ENCODE data around the gene EEF1E1. TPM values are rescaled to one million over a fixed set of nuclear protein-coding genes. Genes with fewer than 3 reads are reported as not detected.

The EEF1E1 gene
- total and polyA plus RNA-seq, 5 donors, result 12.9 to 26.3 (median 13.9) TPM

DNA sequence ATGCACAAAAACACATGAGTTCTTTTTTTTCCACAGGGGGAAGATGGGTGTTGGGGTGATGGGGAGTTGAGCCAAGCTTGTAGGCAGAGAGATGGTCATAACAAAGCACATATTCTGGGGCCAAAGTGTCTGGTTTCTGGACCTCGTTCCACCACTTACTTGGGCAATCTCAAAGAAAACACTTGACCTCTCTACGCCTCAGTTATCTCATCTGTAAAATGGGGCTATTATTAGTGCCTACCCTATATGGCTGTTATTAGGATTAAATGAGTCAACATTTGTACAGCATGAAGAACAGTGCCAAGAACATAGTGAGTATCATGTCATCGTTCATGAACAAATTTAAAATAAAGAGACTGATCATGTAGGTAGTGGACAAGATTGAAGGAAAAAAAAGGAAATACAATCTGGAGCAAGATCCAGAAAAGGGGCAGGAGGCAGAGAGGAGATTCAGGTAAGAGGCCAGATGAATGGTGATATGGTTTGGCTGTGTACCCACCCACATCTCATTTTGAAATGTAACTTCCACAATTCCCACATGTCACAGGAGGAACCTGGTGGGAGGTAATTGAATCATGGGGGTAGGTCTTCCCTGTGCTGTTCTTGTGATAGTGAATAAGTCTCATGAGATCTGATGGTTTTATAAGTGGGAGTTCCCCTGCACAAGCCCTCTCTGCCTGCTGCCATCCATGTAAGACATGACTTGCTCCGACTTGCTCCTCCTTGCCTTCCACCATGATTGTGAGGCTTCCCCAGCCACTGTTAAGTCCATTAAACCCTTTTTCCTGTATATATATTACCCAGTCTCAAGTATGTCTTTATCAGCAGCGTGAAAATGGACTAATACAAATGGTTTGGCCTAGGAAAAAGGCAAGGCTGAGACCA is 14.2 kb downstream of the EEF1E1 start:
- Histone ChIP-seq H3K27ac (ENCODE audit: low read length) (no peak overlapping the region), H3K9me3 (ENCODE audit: control insufficient read depth, low read length) (no peaks in the 10 kb centered on the region), H3K4me1 (ENCODE audit: control insufficient read depth, insufficient read depth, low read length) (no peaks in the 10 kb centered on the region), H3K27me3 (ENCODE audit: control insufficient read depth, insufficient read depth) (no peaks in the 10 kb centered on the region), H3K4me3 (ENCODE audit: low read length) (no peak overlapping the region)
- intact Hi-C loops (cut with DNase I), result no loop called here
- 94% methylated on average over 5 of the region's 5 CpGs for WGBS
- DNase-seq (no peak), ATAC-seq (no peak)

DNA sequence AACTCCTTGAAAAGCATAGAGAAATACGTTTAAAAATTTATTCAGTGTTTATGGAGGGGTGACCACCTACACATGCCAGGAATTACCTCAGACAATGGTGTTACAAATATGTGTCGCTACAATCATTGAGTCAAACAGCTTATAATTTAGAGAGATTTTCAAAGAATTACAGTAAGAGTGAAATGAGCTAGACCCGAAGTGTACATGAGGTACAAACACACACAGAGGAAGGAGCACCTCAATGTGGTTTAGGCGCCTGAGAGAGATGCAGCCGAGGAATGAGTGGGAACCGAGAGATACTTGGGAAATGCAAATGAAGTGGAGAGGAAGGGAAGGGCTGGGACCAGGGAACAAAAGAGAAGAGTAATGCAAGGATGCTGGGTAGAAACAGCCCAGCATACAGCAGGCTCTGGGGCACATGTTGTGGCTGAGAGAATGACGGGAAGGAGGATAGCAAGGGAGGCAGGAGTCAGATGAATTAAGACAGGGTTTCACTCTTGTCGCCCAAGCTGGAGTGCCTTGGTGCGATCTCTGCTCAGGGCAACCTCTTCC is 15.5 kb downstream of the EEF1E1 start:
- WGBS, result 90% methylated on average over 9 of the region's 9 CpGs
- Histone ChIP-seq H3K27ac (ENCODE audit: low read length) (no peak overlapping the region), H3K27me3 (ENCODE audit: control insufficient read depth, insufficient read depth) (no peaks in the 10 kb centered on the region), H3K9me3 (ENCODE audit: control insufficient read depth, low read length) (no peaks in the 10 kb centered on the region), H3K4me3 (ENCODE audit: low read length) (no peak overlapping the region), H3K4me1 (ENCODE audit: control insufficient read depth, insufficient read depth, low read length) (no peaks in the 10 kb centered on the region)
- intact Hi-C loops (cut with DNase I), result no loop called here
- ATAC-seq (no peak), DNase-seq (no peak)

DNA sequence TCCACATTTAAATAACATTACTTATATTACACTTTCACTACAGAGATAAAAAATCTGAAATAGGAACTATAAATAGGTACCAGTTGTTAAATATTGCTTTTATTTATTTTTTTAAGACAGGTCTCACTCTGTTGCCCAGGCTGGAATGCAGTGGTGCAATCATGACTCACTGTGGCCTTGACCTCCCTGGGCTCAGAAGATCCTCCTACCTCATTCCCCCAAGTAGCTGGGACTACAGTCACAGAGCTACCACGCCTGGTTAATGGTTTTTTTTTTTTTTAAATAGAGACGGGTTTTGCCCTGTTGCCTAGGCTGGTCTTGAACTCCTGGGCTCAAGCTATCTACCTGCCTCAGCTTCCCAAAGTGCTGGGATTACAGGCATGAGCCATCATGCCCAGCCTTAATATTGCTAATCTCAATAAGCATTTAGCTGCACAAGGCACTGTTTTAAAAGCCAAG is 17.3 kb downstream of the EEF1E1 start:
- no peak overlapping the region for H3K4me3 ChIP-seq (ENCODE audit: low read length)
- intact Hi-C loops (cut with DNase I), result no loop called here
- ATAC-seq, result peak; percentile 55 to 57
- H3K27ac ChIP-seq (ENCODE audit: low read length), result no peak overlapping the region
- H3K27me3 ChIP-seq (ENCODE audit: control insufficient read depth, insufficient read depth), result no peaks in the 10 kb centered on the region
- WGBS, result 66% methylated on average over 2 of the region's 2 CpGs
- peak in 2 of 3 donors; percentile 31 to 33 for DNase-seq
- H3K9me3 ChIP-seq (ENCODE audit: control insufficient read depth, low read length), result no peaks in the 10 kb centered on the region
- no peaks in the 10 kb centered on the region for H3K4me1 ChIP-seq (ENCODE audit: control insufficient read depth, insufficient read depth, low read length)

GRCh38 chr6:8084586-8084985 is 17.8 kb downstream of the EEF1E1 start:
- Histone ChIP-seq H3K4me3 (ENCODE audit: low read length) (no peak overlapping the region), H3K27me3 (ENCODE audit: control insufficient read depth, insufficient read depth) (no peaks in the 10 kb centered on the region), H3K27ac (ENCODE audit: low read length) (no peak overlapping the region), H3K4me1 (ENCODE audit: control insufficient read depth, insufficient read depth, low read length) (no peaks in the 10 kb centered on the region), H3K9me3 (ENCODE audit: control insufficient read depth, low read length) (no peaks in the 10 kb centered on the region)
- WGBS, result 66% methylated on average over 4 of the region's 4 CpGs
- no peak for ATAC-seq
- no peak for DNase-seq
- intact Hi-C loops (cut with DNase I), result no loop called here

DNA sequence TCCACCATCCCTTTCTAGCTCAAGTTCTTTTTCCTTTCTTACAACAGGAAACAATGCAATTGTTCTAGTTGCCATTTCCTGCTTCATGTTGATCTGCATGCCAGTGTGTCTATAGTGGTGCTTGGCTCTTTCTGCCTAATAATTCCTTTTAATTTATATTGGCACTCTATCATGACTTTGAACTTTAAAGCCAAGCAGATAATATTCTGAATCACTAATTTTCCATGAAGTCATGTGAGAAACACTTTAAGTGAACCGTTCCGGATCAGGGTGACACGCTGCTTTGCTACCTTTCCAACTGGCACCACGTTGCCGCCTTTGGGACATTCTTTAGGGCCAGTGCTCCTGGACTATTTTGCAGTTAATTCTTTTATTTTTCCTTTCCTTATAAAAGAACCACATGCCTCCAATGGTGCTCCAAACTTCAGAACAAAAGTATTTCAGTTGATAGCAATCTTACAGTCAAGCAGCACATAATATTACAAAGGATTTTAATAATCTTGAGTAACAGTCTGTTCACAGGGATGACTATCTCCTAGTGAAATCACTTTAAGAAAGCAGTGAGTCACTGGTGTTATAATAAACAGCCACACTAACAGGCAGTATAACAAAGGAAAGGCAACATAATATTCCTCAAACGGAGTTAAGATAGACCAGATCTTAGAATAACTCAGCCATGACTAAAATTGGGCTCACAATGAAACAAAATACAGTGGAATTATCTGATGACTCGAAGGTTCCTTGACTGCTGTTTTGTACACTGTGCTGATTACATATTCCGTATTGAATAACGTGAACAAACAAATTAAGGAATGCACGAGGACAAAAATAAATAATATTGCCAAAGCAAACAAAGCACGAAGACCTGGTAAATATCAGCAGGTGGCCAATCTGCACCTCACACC is 19.1 kb downstream of the EEF1E1 start:
- intact Hi-C loops (cut with DNase I), result no loop called here
- ATAC-seq (peak; percentile 59 to 87), DNase-seq (peak in 2 of 3 donors; percentile 28 to 43)
- H3K4me1 ChIP-seq (ENCODE audit: control insufficient read depth, insufficient read depth, low read length), result no peaks in the 10 kb centered on the region
- H3K27me3 ChIP-seq (ENCODE audit: control insufficient read depth, insufficient read depth), result no peaks in the 10 kb centered on the region
- H3K27ac ChIP-seq (ENCODE audit: low read length), result no peak overlapping the region
- no peak overlapping the region for H3K4me3 ChIP-seq (ENCODE audit: low read length)
- no peaks in the 10 kb centered on the region for H3K9me3 ChIP-seq (ENCODE audit: control insufficient read depth, low read length)
- 54% methylated on average over 11 of the region's 11 CpGs for WGBS

DNA sequence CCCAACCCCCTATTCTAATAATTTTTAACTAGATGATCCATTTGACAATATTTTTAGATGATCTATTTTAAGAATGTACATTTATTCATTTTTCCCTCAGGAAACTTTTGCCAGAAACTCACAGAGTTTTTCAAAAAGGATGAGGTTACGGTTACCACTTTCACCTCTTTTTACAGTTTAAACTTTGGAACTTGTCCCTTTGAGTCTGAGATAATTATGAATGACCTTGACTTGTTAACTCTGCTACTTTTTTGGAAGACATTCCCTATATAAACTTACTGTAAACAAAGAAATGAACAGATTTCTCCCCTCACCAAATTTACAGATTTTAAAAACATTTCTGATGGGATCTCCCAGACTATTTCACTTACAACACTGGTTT is 19.8 kb downstream of the EEF1E1 start:
- H3K27ac ChIP-seq (ENCODE audit: low read length), result no peak overlapping the region
- WGBS, result 90% methylated on average over 1 of the region's 1 CpG
- DNase-seq, result no peak
- no peaks in the 10 kb centered on the region for H3K27me3 ChIP-seq (ENCODE audit: control insufficient read depth, insufficient read depth)
- H3K4me1 ChIP-seq (ENCODE audit: control insufficient read depth, insufficient read depth, low read length), result no peaks in the 10 kb centered on the region
- no peaks in the 10 kb centered on the region for H3K9me3 ChIP-seq (ENCODE audit: control insufficient read depth, low read length)
- ATAC-seq, result no peak
- H3K4me3 ChIP-seq (ENCODE audit: low read length), result no peak overlapping the region
- intact Hi-C loops (cut with DNase I), result no loop called here

GRCh38 chr6:8080362-8081151 is 21.8 kb downstream of the EEF1E1 start:
- peak in 1 of 2 donors; percentile 64 for ATAC-seq
- Histone ChIP-seq H3K9me3 (ENCODE audit: control insufficient read depth, low read length) (no peaks in the 10 kb centered on the region), H3K27ac (ENCODE audit: low read length) (no peak overlapping the region), H3K27me3 (ENCODE audit: control insufficient read depth, insufficient read depth) (no peaks in the 10 kb centered on the region), H3K4me1 (ENCODE audit: control insufficient read depth, insufficient read depth, low read length) (no peaks in the 10 kb centered on the region), H3K4me3 (ENCODE audit: low read length) (no peak overlapping the region)
- WGBS, result 82% methylated on average over 4 of the region's 4 CpGs
- no peak for DNase-seq
- intact Hi-C loops (cut with DNase I), result no loop called here

GRCh38 chr6:8079126-8079525 is 23.2 kb downstream of the EEF1E1 start:
- intact Hi-C loops (cut with DNase I), result no loop called here

DNA sequence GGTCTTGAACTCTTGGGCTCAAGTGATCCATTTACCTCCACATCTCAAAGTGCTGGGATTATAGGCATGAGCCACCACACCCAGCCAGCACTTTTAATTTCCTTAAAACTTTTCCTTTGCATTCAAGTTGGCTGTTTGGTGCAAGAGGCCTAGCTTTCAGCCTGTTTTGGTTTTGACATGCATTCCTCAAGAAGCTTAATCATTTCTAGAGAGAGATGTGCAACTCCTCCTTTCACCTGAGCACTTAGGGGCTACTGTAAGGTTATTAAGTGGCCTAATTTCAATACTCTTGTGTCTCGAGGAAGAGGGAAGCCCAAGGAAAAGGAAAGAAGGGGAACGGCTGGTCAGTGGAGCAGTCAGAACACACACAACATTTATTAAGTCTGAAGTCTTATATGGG is 24.4 kb downstream of the EEF1E1 start:
- WGBS, result 90% methylated on average over 2 of the region's 2 CpGs

More at GRCh38 chr6:8079126-8079525, 23.2 kb downstream of the EEF1E1 start:
- H3K4me1 ChIP-seq (ENCODE audit: control insufficient read depth, insufficient read depth, low read length), result no peaks in the 10 kb centered on the region
- H3K27ac ChIP-seq (ENCODE audit: low read length), result no peak overlapping the region
- ATAC-seq (no peak), DNase-seq (no peak)
- WGBS, result 94% methylated on average over 2 of the region's 2 CpGs
- no peak overlapping the region for H3K4me3 ChIP-seq (ENCODE audit: low read length)
- H3K9me3 ChIP-seq (ENCODE audit: control insufficient read depth, low read length), result no peaks in the 10 kb centered on the region
- no peaks in the 10 kb centered on the region for H3K27me3 ChIP-seq (ENCODE audit: control insufficient read depth, insufficient read depth)

GRCh38 chr6:8075704-8076103 is 26.6 kb downstream of the EEF1E1 start:
- no peaks in the 10 kb centered on the region for H3K4me1 ChIP-seq (ENCODE audit: control insufficient read depth, insufficient read depth, low read length)
- no peak overlapping the region for H3K27ac ChIP-seq (ENCODE audit: low read length)
- DNase-seq (no peak), ATAC-seq (no peak)
- H3K4me3 ChIP-seq (ENCODE audit: low read length), result no peak overlapping the region
- WGBS, result 81% methylated on average over 3 of the region's 3 CpGs
- H3K9me3 ChIP-seq (ENCODE audit: control insufficient read depth, low read length), result no peaks in the 10 kb centered on the region
- intact Hi-C loops (cut with DNase I), result no loop called here
- no peaks in the 10 kb centered on the region for H3K27me3 ChIP-seq (ENCODE audit: control insufficient read depth, insufficient read depth)

More for the DNA sequence above, 24.4 kb downstream of the EEF1E1 start:
- intact Hi-C loops (cut with DNase I), result no loop called here
- Histone ChIP-seq H3K4me1 (ENCODE audit: control insufficient read depth, insufficient read depth, low read length) (no peaks in the 10 kb centered on the region), H3K4me3 (ENCODE audit: low read length) (no peak overlapping the region), H3K9me3 (ENCODE audit: control insufficient read depth, low read length) (no peaks in the 10 kb centered on the region), H3K27me3 (ENCODE audit: control insufficient read depth, insufficient read depth) (no peaks in the 10 kb centered on the region), H3K27ac (ENCODE audit: low read length) (no peak overlapping the region)
- no peak for DNase-seq
- ATAC-seq, result no peak

Data from right cardiac atrium (tissue), 5 donors.